ENCODE results near the gene CTNNBL1.

- no peak for TF ChIP-seq GATA2 (IDR thresholded peaks at IDR 0.05; ENCODE audit: low read depth, low read length)
- TF ChIP-seq GATA3 (IDR thresholded peaks at IDR 0.05; ENCODE audit: low read depth, low read length): no peak
Measured at GRCh38 chr20:37859406-37860171, 165.8 kb downstream of the CTNNBL1 start.
